ENCODE measurements around the gene PUM2.

DNA sequence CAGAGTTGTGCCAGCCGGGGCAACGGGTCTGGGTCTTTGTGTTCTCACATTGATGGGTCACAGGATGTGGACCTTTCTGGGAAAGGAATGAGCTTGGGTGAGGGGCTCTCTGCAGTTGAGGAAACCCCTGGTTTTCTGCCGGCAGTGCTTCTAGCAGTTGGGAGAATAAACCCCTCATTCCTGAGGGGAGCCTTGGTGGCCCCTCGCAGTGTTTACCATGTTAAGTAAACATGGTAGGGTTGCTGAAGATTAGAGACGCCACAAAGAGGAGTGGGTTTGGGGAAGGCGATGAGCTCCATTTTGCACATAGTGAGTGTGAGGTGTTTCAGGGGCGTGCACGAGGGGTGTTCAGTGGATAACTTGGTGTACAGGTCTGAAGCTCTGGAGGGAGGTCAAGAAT is 27.7 kb upstream of the PUM2 start:
- TF ChIP-seq POLR2AphosphoS5 (IDR thresholded peaks at IDR 0.05; ENCODE audit: borderline replicate concordance, low read depth, low read length) (no peak), EZH2 (IDR thresholded peaks at IDR 0.05) (no peak), FOXP2 (optimal IDR thresholded peaks at IDR 0.05; ENCODE audit: control extremely low read depth, extremely low read length, insufficient read depth) (no peak)
